Nephron progenitor cell (in vitro differentiated cells): ENCODE results near the gene AP2A2.

Experiments used
- DNase-seq: peaks from one replicate; pipeline ENCODE4 v3.0.0; 2021
- H3K27ac Mint-ChIP-seq: 2 replicates; pipeline ENCODE4 v1.8.0; 2021; ENCODE audit warnings: mild to moderate bottlenecking, moderate library complexity, mixed read lengths
- H3K27me3 Mint-ChIP-seq: 2 replicates; pipeline ENCODE4 v1.8.0; 2021; ENCODE audit warnings: mild to moderate bottlenecking, low read depth, mixed read lengths; ENCODE audit not compliant: poor library complexity
- H3K36me3 Mint-ChIP-seq: 2 replicates; pipeline ENCODE4 v1.8.0; 2021; ENCODE audit warnings: low read depth, mixed read lengths
- H3K4me1 Mint-ChIP-seq: 2 replicates; pipeline ENCODE4 v1.8.0; 2021; ENCODE audit warnings: mixed read lengths
- H3K4me3 Mint-ChIP-seq: 2 replicates; pipeline ENCODE4 v1.8.0; 2021; ENCODE audit warnings: mild to moderate bottlenecking, moderate library complexity, mixed read lengths
- H3K9me3 Mint-ChIP-seq: 2 replicates; pipeline ENCODE4 v1.8.0; 2021; ENCODE audit warnings: mild to moderate bottlenecking, moderate library complexity, mixed read lengths
- CTCF ChIP-seq: fragments of 200-600 bp; sonication (generic); IDR thresholded peaks from 2 replicates; pipeline ENCODE4 v1.5.0; 2021; ENCODE audit warnings: antibody characterized with exemption

The AP2A2 gene

GRCh38 chr11:1034456-1035295, 109.0 kb downstream of the AP2A2 start:
- no peak for TF ChIP-seq CTCF
- Mint-ChIP-seq H3K9me3 (no peaks in the 10 kb centered on the region), H3K4me1 (peaks cover 12% of the 10 kb centered on the region), H3K27ac (no peak overlapping the region), H3K4me3 (no peak overlapping the region), H3K27me3 (no peaks in the 10 kb centered on the region), H3K36me3 (no peaks in the 10 kb centered on the region)
- no peak for DNase-seq

- Mint-ChIP-seq H3K4me1 (peaks cover 12% of the 10 kb centered on the region), H3K27ac (no peak overlapping the region), H3K27me3 (no peaks in the 10 kb centered on the region), H3K36me3 (no peaks in the 10 kb centered on the region), H3K4me3 (no peak overlapping the region), H3K9me3 (no peaks in the 10 kb centered on the region)
- TF ChIP-seq CTCF: no peak
- no peak for DNase-seq
These were observed 110.1 kb downstream of the AP2A2 start for GRCh38 chr11:1035577-1036283.

- no peak for DNase-seq
- Mint-ChIP-seq H3K27ac (no peak within 1 kb of the TSS), H3K9me3 (no peaks in the 10 kb centered on the region), H3K27me3 (no peaks in the 10 kb centered on the region), H3K4me3 (no peak within 1 kb of the TSS), H3K4me1 (peaks cover 12% of the 10 kb centered on the region), H3K36me3 (no peaks in the 10 kb centered on the region)
- TF ChIP-seq CTCF: no peak
These were observed 110.7 kb downstream of the AP2A2 start, which contains the start of gene MUC6 for GRCh38 chr11:1036303-1036923. Gene MUC6, minus strand, starts transcription at chr11:1036718. Its CDS starts 63 bp downstream, at chr11:1036655.

- TF ChIP-seq CTCF: no peak
- no peak overlapping the region for H3K4me3 Mint-ChIP-seq
- no peaks in the 10 kb centered on the region for H3K36me3 Mint-ChIP-seq
- DNase-seq: no peak
- H3K4me1 Mint-ChIP-seq: peaks cover 12% of the 10 kb centered on the region
- H3K9me3 Mint-ChIP-seq: no peaks in the 10 kb centered on the region
- H3K27me3 Mint-ChIP-seq: no peaks in the 10 kb centered on the region
- no peak overlapping the region for H3K27ac Mint-ChIP-seq
These were observed 111.3 kb downstream of the AP2A2 start for GRCh38 chr11:1036931-1037330.

GRCh38 chr11:1037506-1038055, 111.9 kb downstream of the AP2A2 start:
- Mint-ChIP-seq H3K27ac (no peak overlapping the region), H3K9me3 (no peaks in the 10 kb centered on the region), H3K4me3 (no peak overlapping the region), H3K36me3 (no peaks in the 10 kb centered on the region), H3K27me3 (no peaks in the 10 kb centered on the region), H3K4me1 (peaks cover 7% of the 10 kb centered on the region)
- no peak for TF ChIP-seq CTCF
- no peak for DNase-seq
